H1 (cell line): ENCODE data around the gene PITPNM1. TPM values are rescaled to one million over a fixed set of nuclear protein-coding genes. Genes with fewer than 3 reads are reported as not detected.

Experiments
- CHD7 ChIP-seq: fragments of 300-600 bp; sonication (generic); IDR thresholded peaks from 2 replicates; pipeline ENCODE4 v1.7.1; 2012; ENCODE audit warnings: low read length, moderate library complexity, mild to moderate bottlenecking, inconsistent platforms; ENCODE audit not compliant: insufficient replicate concordance
- EP300 ChIP-seq, 2 experiments: IDR thresholded peaks; 1 replicate in 1 of 2; 2 replicates in 1 of 2; pipeline ENCODE4 v1.6.1; 2011 to 2012; ENCODE audit warnings: low read depth in 2 of 2, low read length in 2 of 2, mild to moderate bottlenecking in 2 of 2, borderline replicate concordance in 1 of 2, inconsistent platforms in 1 of 2, moderate library complexity in 1 of 2
- GABPA ChIP-seq: IDR thresholded peaks from 2 replicates; pipeline ENCODE4 v1.6.1; 2011; ENCODE audit warnings: mild to moderate bottlenecking, low read length, moderate library complexity, borderline replicate concordance; ENCODE audit not compliant: insufficient read depth
- KDM1A ChIP-seq: fragments of 200-600, 300-600 bp; sonication (generic); IDR thresholded peaks from 2 replicates; pipeline ENCODE4 v1.7.1; 2016; ENCODE audit warnings: mild to moderate bottlenecking, low read length, borderline replicate concordance
- KDM5A ChIP-seq: fragments of 200-600 bp; IDR thresholded peaks from 2 replicates; pipeline ENCODE4 v1.7.1; 2012; ENCODE audit warnings: mild to moderate bottlenecking, low read length, inconsistent platforms, mixed read lengths
- SRF ChIP-seq: IDR thresholded peaks from 2 replicates; pipeline ENCODE4 v1.6.1; 2011; ENCODE audit warnings: mild to moderate bottlenecking, low read depth, low read length, moderate library complexity
- polyA plus RNA-seq, 7 experiments: library from polyadenylated mRNA; depleted of rRNA in 3 of 7; stranded (reverse) in 5 of 7; unstranded in 2 of 7; fragments of >200 nt in 5 of 7; fragments of 200-250 nt in 2 of 7; gene quantifications; 1 replicate in 5 of 7; 2 replicates in 1 of 7; 4 replicates in 1 of 7; pipeline versions ENCODE4 v1.2.1 to v1.2.3, GENCODE V29; 2011 to 2013; ENCODE audit warnings: missing spikeins in 2 of 7, mixed read lengths in 2 of 7
- total RNA-seq: library from RNA; stranded (reverse); fragmentation: NEBNext Ultra II Directional; extraction: Animal tissue kit (Norgen Biotek cat#: 25700); gene quantifications from 2 replicates; pipeline ENCODE4 v1.2.1, GENCODE V29; 2021
- TF ChIP-seq, protein P1 (sequence below), 3 experiments: IDR thresholded peaks; 1 replicate in 2 of 3; 2 replicates in 1 of 3; pipeline versions ENCODE4 v1.5.1 to v1.6.1; 2011; ENCODE audit warnings: low read length in 3 of 3, mild to moderate bottlenecking in 3 of 3, inconsistent platforms in 2 of 3, low read depth in 1 of 3, moderate library complexity in 1 of 3; ENCODE audit not compliant: insufficient read depth in 1 of 3; ENCODE audit errors: control extremely low read depth in 1 of 3

The PITPNM1 gene
- total and polyA plus RNA-seq, 2 of the 8 experiments (the other 6 are each of a cell fraction or from before 2014, with no cell fraction given): 27.2 to 52.7 TPM

DNA sequence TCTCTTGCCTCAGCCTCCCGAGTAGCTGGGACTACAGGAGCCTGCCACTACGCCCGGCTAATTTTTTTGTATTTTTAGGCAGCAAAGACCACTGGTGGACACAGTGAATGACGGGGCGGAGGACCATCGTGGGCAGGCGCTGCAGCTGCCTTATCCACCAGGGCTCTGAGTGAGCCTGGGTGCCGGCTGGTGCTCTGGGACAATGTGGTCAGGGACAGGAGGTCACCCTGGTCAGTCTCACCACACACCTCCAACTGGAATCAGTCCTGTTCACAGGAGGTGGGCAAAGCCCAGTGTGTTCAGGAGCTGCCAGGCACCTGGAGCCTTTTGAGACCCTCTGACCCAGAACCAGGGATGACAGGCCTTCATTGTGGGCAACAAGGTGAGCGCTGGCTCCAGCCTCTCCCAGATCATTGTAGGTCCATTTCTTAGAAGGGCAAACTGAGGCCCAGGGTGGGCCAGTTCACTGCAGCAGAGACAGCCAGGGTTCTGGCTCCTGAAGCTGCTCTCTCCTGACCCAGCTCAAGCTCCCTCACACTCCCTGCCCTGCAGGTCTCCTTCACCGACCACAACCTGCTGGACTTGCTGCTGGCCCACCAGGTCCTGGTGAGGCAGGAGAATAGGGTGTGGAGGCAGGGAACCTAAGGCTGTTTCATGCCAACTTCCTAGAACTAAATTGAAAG is 33.8 kb upstream of the PITPNM1 start (continued):
- TF ChIP-seq CHD7 (no peak), EP300 (IDR thresholded peaks at IDR 0.05; ENCODE audit: borderline replicate concordance in 1 of 2, low read depth in 2 of 2, low read length in 2 of 2) (no peak), GABPA (no peak), KDM5A (no peak), SRF (no peak), KDM1A (no peak)
- TF ChIP-seq, protein P1, sequence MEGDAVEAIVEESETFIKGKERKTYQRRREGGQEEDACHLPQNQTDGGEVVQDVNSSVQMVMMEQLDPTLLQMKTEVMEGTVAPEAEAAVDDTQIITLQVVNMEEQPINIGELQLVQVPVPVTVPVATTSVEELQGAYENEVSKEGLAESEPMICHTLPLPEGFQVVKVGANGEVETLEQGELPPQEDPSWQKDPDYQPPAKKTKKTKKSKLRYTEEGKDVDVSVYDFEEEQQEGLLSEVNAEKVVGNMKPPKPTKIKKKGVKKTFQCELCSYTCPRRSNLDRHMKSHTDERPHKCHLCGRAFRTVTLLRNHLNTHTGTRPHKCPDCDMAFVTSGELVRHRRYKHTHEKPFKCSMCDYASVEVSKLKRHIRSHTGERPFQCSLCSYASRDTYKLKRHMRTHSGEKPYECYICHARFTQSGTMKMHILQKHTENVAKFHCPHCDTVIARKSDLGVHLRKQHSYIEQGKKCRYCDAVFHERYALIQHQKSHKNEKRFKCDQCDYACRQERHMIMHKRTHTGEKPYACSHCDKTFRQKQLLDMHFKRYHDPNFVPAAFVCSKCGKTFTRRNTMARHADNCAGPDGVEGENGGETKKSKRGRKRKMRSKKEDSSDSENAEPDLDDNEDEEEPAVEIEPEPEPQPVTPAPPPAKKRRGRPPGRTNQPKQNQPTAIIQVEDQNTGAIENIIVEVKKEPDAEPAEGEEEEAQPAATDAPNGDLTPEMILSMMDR (IDR thresholded peaks at IDR 0.05; ENCODE audit: control extremely low read depth in 1 of 3, insufficient read depth in 1 of 3, low read depth in 1 of 3, low read length in 3 of 3): no peak
